Measurements from ENCODE around the gene NBAS. TPM values are rescaled to one million over a fixed set of nuclear protein-coding genes. Genes with fewer than 3 reads are reported as not detected.

Gene NBAS
- polyA plus RNA-seq, 1 of the 3 experiments (the other 2 are of a cell fraction) = 12.0 TPM

DNA sequence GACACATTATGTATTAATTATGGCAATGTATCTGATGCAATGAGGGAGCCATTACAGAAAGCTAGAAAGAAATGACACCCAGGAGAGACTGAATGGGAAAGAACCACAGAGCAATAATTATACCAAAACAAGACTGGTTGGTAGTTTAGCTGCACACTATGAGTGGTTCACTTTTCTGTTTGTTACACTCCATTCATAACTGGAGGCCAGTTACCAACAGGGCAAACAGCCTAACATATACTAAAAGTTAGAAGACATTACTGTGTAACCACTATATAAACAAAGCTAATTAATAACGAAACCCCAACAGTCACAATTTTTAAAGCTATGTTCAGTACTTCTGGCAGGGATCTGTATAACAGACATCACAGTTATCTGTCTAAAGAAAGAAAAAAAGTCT is 49.4 kb downstream of the NBAS start:
- WGBS (ENCODE audit: low lambda C conversion rate) = 91% methylated on average over 1 of the region's 1 CpG
- no peaks in the 10 kb centered on the region for H3K9me3 ChIP-seq
- H3K4me2 ChIP-seq = no peak overlapping the region
- peaks cover 13 to 37% of the 10 kb centered on the region in 2 experiments for H3K36me3 ChIP-seq (replicated peaks in 1 of 2; ENCODE audit: control insufficient read depth in 1 of 2, insufficient read depth in 2 of 2, low read length in 1 of 2)
- H3K4me1 ChIP-seq (ENCODE audit: control insufficient read depth in 1 of 2, insufficient read depth in 2 of 2, low read depth in 1 of 2, low read length in 1 of 2) = peaks cover 0 to 4% of the 10 kb centered on the region in 2 experiments; a peak in 1 of 4 replicates
- no peaks in the 10 kb centered on the region for H4K20me1 ChIP-seq (ENCODE audit: insufficient read depth)
- ChIA-PET POLR2A (no interaction called here), CTCF (interaction anchor here (1.3 to 1.6 kb wide), 2 partner anchors 36 to 66 kb away, joined by 3 to 5 read pairs; no protein-coding TSS in a partner anchor)
- H3K9me2 ChIP-seq = no peaks in the 10 kb centered on the region
- no peak for DNase-seq
- no peak overlapping the region for H2AFZ ChIP-seq (ENCODE audit: low read depth)
- no peak overlapping the region for H3K4me3 ChIP-seq (ENCODE audit: low read depth in 2 of 2, low read length in 1 of 2)
- TF ChIP-seq, protein P1, sequence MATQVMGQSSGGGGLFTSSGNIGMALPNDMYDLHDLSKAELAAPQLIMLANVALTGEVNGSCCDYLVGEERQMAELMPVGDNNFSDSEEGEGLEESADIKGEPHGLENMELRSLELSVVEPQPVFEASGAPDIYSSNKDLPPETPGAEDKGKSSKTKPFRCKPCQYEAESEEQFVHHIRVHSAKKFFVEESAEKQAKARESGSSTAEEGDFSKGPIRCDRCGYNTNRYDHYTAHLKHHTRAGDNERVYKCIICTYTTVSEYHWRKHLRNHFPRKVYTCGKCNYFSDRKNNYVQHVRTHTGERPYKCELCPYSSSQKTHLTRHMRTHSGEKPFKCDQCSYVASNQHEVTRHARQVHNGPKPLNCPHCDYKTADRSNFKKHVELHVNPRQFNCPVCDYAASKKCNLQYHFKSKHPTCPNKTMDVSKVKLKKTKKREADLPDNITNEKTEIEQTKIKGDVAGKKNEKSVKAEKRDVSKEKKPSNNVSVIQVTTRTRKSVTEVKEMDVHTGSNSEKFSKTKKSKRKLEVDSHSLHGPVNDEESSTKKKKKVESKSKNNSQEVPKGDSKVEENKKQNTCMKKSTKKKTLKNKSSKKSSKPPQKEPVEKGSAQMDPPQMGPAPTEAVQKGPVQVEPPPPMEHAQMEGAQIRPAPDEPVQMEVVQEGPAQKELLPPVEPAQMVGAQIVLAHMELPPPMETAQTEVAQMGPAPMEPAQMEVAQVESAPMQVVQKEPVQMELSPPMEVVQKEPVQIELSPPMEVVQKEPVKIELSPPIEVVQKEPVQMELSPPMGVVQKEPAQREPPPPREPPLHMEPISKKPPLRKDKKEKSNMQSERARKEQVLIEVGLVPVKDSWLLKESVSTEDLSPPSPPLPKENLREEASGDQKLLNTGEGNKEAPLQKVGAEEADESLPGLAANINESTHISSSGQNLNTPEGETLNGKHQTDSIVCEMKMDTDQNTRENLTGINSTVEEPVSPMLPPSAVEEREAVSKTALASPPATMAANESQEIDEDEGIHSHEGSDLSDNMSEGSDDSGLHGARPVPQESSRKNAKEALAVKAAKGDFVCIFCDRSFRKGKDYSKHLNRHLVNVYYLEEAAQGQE (IDR thresholded peaks at IDR 0.05; ENCODE audit: low read depth, low read length) = no peak
- TF ChIP-seq MXI1 (IDR thresholded peaks at IDR 0.05; ENCODE audit: low read depth, low read length) (no peak), FOSL2 (IDR thresholded peaks at IDR 0.05; ENCODE audit: borderline replicate concordance, low read depth) (no peak), EP300 (IDR thresholded peaks at IDR 0.05; ENCODE audit: borderline replicate concordance in 1 of 2, low read depth in 1 of 2, low read length in 1 of 2) (no peak), MEF2A (IDR thresholded peaks at IDR 0.05; ENCODE audit: borderline replicate concordance, low read depth) (no peak), TEAD4 (IDR thresholded peaks at IDR 0.05; ENCODE audit: borderline replicate concordance, insufficient read depth) (no peak), GATA2 (CRISPR knock-in tag; IDR thresholded peaks at IDR 0.05) (no peak), JUND (IDR thresholded peaks at IDR 0.05) (no peak), FOXM1 (IDR thresholded peaks at IDR 0.05; ENCODE audit: low read depth) (no peak), EZH2phosphoT487 (IDR thresholded peaks at IDR 0.05; ENCODE audit: borderline replicate concordance, low read depth) (no peak), RAD21 (IDR thresholded peaks at IDR 0.05; ENCODE audit: low read length) (no peak), TCF12 (IDR thresholded peaks at IDR 0.05) (no peak), CHD2 (IDR thresholded peaks at IDR 0.05; ENCODE audit: low read length, partially characterized antibody) (no peak), FOXJ3 (CRISPR knock-in tag; IDR thresholded peaks at IDR 0.05) (no peak), POLR2AphosphoS5 (IDR thresholded peaks at IDR 0.05; ENCODE audit: low read depth, low read length) (no peak), YY1 (IDR thresholded peaks at IDR 0.05; ENCODE audit: low read depth) (no peak)
- TF ChIP-seq, protein P2, sequence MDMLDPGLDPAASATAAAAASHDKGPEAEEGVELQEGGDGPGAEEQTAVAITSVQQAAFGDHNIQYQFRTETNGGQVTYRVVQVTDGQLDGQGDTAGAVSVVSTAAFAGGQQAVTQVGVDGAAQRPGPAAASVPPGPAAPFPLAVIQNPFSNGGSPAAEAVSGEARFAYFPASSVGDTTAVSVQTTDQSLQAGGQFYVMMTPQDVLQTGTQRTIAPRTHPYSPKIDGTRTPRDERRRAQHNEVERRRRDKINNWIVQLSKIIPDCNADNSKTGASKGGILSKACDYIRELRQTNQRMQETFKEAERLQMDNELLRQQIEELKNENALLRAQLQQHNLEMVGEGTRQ (IDR thresholded peaks at IDR 0.05; ENCODE audit: borderline replicate concordance, low read depth, low read length) = no peak
- TF ChIP-seq, protein P3, sequence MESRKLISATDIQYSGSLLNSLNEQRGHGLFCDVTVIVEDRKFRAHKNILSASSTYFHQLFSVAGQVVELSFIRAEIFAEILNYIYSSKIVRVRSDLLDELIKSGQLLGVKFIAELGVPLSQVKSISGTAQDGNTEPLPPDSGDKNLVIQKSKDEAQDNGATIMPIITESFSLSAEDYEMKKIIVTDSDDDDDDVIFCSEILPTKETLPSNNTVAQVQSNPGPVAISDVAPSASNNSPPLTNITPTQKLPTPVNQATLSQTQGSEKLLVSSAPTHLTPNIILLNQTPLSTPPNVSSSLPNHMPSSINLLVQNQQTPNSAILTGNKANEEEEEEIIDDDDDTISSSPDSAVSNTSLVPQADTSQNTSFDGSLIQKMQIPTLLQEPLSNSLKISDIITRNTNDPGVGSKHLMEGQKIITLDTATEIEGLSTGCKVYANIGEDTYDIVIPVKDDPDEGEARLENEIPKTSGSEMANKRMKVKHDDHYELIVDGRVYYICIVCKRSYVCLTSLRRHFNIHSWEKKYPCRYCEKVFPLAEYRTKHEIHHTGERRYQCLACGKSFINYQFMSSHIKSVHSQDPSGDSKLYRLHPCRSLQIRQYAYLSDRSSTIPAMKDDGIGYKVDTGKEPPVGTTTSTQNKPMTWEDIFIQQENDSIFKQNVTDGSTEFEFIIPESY (IDR thresholded peaks at IDR 0.05; ENCODE audit: borderline replicate concordance, low read depth) = no peak
- TF ChIP-seq, protein P4, sequence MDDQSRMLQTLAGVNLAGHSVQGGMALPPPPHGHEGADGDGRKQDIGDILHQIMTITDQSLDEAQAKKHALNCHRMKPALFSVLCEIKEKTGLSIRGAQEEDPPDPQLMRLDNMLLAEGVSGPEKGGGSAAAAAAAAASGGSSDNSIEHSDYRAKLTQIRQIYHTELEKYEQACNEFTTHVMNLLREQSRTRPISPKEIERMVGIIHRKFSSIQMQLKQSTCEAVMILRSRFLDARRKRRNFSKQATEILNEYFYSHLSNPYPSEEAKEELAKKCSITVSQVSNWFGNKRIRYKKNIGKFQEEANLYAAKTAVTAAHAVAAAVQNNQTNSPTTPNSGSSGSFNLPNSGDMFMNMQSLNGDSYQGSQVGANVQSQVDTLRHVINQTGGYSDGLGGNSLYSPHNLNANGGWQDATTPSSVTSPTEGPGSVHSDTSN (IDR thresholded peaks at IDR 0.05) = no peak
- H3K27me3 ChIP-seq (ENCODE audit: insufficient read depth) = no peaks in the 10 kb centered on the region
- no peaks in the 10 kb centered on the region for H3F3A ChIP-seq (replicated peaks; ENCODE audit: insufficient read depth)
- no peak overlapping the region for H3K27ac ChIP-seq (ENCODE audit: low read depth in 2 of 2, low read length in 1 of 2)
- H3K9ac ChIP-seq = no peak overlapping the region
- no peaks in the 10 kb centered on the region for H3K79me2 ChIP-seq (ENCODE audit: insufficient read depth)

All from SK-N-SH (cell line).